ENCODE results near the gene B4GALNT1. TPM values are rescaled to one million over a fixed set of nuclear protein-coding genes. Genes with fewer than 3 reads are reported as not detected.

B4GALNT1 gene
- total and polyA plus RNA-seq, 2 of the 13 experiments (the other 11 are each of a cell fraction or from before 2014, with no cell fraction given) = 4.5 to 5.4 TPM

- TF ChIP-seq FUBP1 (CRISPR knock-in tag; IDR thresholded peaks at IDR 0.05; ENCODE audit: borderline replicate concordance) (no peak), AHR (CRISPR knock-in tag; IDR thresholded peaks at IDR 0.05) (no peak), EEA1 (CRISPR knock-in tag; IDR thresholded peaks at IDR 0.05; ENCODE audit: borderline replicate concordance) (no peak), AFF4 (CRISPR knock-in tag; IDR thresholded peaks at IDR 0.05) (no peak), HOXD1 (CRISPR knock-in tag; IDR thresholded peaks at IDR 0.05) (no peak), ZNF800 (CRISPR knock-in tag; IDR thresholded peaks at IDR 0.05) (no peak), CREB1 (IDR thresholded peaks at IDR 0.05) (peak; percentile 68), CREB1 (CRISPR knock-in tag; IDR thresholded peaks at IDR 0.05) (peak; percentile 76), SNAI1 (CRISPR knock-in tag; IDR thresholded peaks at IDR 0.05; ENCODE audit: borderline replicate concordance) (no peak), ZNF879 (CRISPR knock-in tag; IDR thresholded peaks at IDR 0.05) (no peak), ZSCAN5A (CRISPR knock-in tag; IDR thresholded peaks at IDR 0.05; ENCODE audit: borderline replicate concordance) (0 out of 2 replicates have a peak, but pooled peaks have one; percentile 47), ZBTB34 (CRISPR knock-in tag; IDR thresholded peaks at IDR 0.05) (0 out of 2 replicates have a peak, but pooled peaks have one; percentile 45), ZBTB21 (CRISPR knock-in tag; IDR thresholded peaks at IDR 0.05) (no peak; the same call in 1 of the 2 replicates), MLX (CRISPR knock-in tag; IDR thresholded peaks at IDR 0.05) (no peak), ZMYM2 (CRISPR knock-in tag; IDR thresholded peaks at IDR 0.05) (no peak)
Observed at GRCh38 chr12:57579677-57580465, 53.1 kb downstream of the B4GALNT1 start (continued).
